Nephron progenitor cell (in vitro differentiated cells): ENCODE results near the gene OR1J1.

ENCODE experiments used
- DNase-seq: peaks from one replicate; pipeline ENCODE4 v3.0.0; 2021
- H3K27ac Mint-ChIP-seq: 2 replicates; pipeline ENCODE4 v1.8.0; 2021; ENCODE audit warnings: mild to moderate bottlenecking, moderate library complexity, mixed read lengths
- H3K27me3 Mint-ChIP-seq: 2 replicates; pipeline ENCODE4 v1.8.0; 2021; ENCODE audit warnings: mild to moderate bottlenecking, low read depth, mixed read lengths; ENCODE audit not compliant: poor library complexity
- H3K36me3 Mint-ChIP-seq: 2 replicates; pipeline ENCODE4 v1.8.0; 2021; ENCODE audit warnings: low read depth, mixed read lengths
- H3K4me1 Mint-ChIP-seq: 2 replicates; pipeline ENCODE4 v1.8.0; 2021; ENCODE audit warnings: mixed read lengths
- H3K4me3 Mint-ChIP-seq: 2 replicates; pipeline ENCODE4 v1.8.0; 2021; ENCODE audit warnings: mild to moderate bottlenecking, moderate library complexity, mixed read lengths
- H3K9me3 Mint-ChIP-seq: 2 replicates; pipeline ENCODE4 v1.8.0; 2021; ENCODE audit warnings: mild to moderate bottlenecking, moderate library complexity, mixed read lengths
- TF ChIP-seq, protein P1 (sequence below): fragments of 200-600 bp; sonication (generic); IDR thresholded peaks from 2 replicates; pipeline ENCODE4 v1.5.0; 2021; ENCODE audit warnings: antibody characterized with exemption

Gene OR1J1

DNA sequence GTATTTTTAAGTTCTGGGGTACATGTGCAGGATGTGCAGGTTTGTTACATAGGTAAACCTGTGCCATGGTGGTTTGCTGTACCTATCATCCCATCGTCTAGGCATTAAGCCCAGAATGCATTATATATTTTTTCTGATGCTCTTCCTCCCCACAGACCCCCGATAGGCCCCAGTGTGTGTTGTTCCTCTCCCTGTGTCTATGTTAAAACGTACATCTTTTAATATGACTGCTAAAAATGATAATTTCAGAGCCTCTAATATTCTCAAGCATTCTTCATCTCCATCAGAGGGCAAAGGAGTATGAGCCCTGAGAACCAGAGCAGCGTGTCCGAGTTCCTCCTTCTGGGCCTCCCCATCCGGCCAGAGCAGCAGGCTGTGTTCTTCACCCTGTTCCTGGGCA, 32.8 kb upstream of the OR1J1 start, which contains the start of gene OR1J2:
TSS of gene OR1J2 (plus strand) at position 301 of the 400 bp plus-strand sequence. CDS start at position 301, 0 bp downstream.
- no peak for DNase-seq
- no peak within 1 kb of the TSS for H3K4me3 Mint-ChIP-seq
- H3K36me3 Mint-ChIP-seq: no peaks in the 10 kb centered on the region
- H3K9me3 Mint-ChIP-seq: peaks cover 25% of the 10 kb centered on the region
- TF ChIP-seq, protein P1, sequence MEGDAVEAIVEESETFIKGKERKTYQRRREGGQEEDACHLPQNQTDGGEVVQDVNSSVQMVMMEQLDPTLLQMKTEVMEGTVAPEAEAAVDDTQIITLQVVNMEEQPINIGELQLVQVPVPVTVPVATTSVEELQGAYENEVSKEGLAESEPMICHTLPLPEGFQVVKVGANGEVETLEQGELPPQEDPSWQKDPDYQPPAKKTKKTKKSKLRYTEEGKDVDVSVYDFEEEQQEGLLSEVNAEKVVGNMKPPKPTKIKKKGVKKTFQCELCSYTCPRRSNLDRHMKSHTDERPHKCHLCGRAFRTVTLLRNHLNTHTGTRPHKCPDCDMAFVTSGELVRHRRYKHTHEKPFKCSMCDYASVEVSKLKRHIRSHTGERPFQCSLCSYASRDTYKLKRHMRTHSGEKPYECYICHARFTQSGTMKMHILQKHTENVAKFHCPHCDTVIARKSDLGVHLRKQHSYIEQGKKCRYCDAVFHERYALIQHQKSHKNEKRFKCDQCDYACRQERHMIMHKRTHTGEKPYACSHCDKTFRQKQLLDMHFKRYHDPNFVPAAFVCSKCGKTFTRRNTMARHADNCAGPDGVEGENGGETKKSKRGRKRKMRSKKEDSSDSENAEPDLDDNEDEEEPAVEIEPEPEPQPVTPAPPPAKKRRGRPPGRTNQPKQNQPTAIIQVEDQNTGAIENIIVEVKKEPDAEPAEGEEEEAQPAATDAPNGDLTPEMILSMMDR: no peak
- no peaks in the 10 kb centered on the region for H3K4me1 Mint-ChIP-seq
- H3K27ac Mint-ChIP-seq: no peak within 1 kb of the TSS
- no peaks in the 10 kb centered on the region for H3K27me3 Mint-ChIP-seq

DNA sequence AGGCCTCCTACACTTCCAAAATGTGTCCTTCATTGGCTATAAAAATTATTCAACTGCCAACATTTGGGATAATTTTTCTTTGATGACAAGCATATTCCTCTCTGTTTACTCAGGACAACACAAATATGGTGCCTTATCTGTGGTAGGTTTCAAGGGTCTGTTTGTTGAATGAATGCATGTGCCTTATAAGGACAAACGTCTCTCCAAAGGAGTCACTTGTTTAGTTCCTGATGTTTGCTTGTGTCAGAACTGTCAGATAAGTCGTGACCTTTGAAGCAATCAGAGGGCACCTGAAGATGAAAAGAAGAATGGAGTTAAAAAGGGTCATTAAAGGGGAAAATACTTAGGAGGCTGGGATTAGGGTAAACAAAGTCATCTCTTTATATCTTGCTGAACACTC, 29.2 kb upstream of the OR1J1 start:
- DNase-seq: no peak
- Mint-ChIP-seq H3K4me1 (no peaks in the 10 kb centered on the region), H3K9me3 (peaks cover 16% of the 10 kb centered on the region), H3K36me3 (no peaks in the 10 kb centered on the region), H3K4me3 (no peak overlapping the region), H3K27me3 (no peaks in the 10 kb centered on the region), H3K27ac (no peak overlapping the region)
- TF ChIP-seq, protein P1: no peak

DNA sequence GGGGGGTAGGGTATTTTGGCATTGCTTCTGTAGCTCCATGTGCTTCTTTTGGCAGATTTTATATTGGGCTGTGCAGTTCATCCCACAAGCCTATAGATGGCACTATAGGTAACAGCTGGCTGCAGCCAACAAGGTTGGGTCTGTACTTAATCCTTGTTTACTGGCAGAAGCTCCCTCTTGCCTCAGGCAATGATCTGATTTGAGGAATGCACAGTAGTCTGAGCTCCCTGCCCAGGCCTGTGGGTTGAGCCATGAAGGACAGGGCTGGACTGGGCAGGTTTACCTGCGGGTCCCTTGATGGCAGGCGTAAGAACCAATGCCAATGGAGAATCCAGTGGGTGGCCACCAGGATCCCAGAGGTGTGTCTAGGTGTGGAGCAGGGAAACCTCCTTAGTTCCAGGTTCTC, 21.2 kb upstream of the OR1J1 start:
- H3K9me3 Mint-ChIP-seq: peaks cover 43% of the 10 kb centered on the region
- H3K27me3 Mint-ChIP-seq: peaks cover 2% of the 10 kb centered on the region
- TF ChIP-seq, protein P1: peak; percentile 46

DNA sequence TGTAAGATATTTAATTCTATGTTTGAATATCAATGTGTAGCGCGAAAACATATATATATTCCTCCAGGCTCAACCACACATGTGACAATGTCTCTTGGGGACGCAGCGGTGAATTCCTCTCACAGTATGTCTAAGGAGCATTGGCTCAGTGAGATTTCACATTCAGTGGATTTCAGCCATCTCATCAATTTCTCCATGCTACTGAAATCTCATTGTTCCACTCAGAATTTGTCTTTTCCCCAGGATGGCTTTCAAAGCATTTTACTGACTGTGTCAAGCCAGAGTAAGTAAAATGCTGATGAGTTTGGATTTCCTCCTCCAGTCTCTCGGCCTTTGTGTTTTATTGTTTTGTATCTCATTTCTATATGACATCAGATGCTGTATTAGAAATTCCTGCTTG, 1.3 kb upstream of the OR1J1 start:
- peaks cover 9% of the 10 kb centered on the region for H3K9me3 Mint-ChIP-seq
- DNase-seq: no peak
- no peak overlapping the region for H3K27ac Mint-ChIP-seq
- no peaks in the 10 kb centered on the region for H3K36me3 Mint-ChIP-seq
- H3K27me3 Mint-ChIP-seq: peaks cover 5% of the 10 kb centered on the region
- no peaks in the 10 kb centered on the region for H3K4me1 Mint-ChIP-seq
- TF ChIP-seq, protein P1: no peak
- no peak overlapping the region for H3K4me3 Mint-ChIP-seq

More for the DNA sequence above, 21.2 kb upstream of the OR1J1 start:
- no peak for DNase-seq
- Mint-ChIP-seq H3K36me3 (no peaks in the 10 kb centered on the region), H3K4me1 (no peaks in the 10 kb centered on the region), H3K27ac (no peak overlapping the region), H3K4me3 (no peak overlapping the region)

DNA sequence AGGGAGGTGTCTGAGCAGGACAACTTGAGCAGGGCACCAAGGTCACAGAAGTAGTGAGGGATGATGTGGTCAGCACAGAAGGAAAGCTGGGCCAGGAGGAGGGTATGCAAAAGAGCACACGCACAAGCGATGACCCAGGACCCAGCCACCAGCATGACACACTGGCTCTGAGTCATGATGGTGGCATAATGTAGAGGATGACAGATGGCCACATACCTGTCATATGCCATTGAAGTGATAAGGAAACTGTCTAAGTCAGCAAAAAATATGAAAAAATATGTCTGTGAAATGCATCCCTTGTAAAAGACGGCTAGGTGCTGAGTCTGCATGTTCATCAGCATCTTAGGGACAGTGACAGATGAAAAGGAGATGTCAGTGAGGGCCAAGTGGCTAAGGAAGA, 380 bp downstream of the OR1J1 start:
- Mint-ChIP-seq H3K4me1 (no peaks in the 10 kb centered on the region), H3K9me3 (peaks cover 5% of the 10 kb centered on the region), H3K4me3 (no peak overlapping the region), H3K36me3 (no peaks in the 10 kb centered on the region), H3K27ac (no peak overlapping the region), H3K27me3 (peaks cover 5% of the 10 kb centered on the region)
- TF ChIP-seq, protein P1: no peak
- no peak for DNase-seq

DNA sequence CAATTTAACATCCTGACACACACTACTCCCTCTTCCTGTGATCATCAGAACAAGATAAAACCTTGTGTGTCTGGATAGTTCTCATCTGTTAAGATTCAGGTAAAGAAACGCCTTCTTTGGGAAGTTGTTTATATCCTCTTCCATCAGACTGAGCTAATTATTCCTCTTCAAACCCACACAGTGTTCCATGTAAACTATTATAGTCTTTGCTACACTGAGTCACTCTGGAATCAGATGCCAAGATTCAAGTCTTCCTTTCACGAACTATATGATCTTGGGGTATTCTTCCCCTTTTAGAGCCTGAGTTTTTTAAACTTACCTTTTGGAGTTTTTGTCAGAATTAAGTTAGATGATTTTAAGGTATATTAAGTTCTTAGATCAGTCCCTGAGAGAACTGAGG, 2.0 kb downstream of the OR1J1 start:
- no peak for DNase-seq
- Mint-ChIP-seq H3K4me3 (no peak overlapping the region), H3K27me3 (peaks cover 5% of the 10 kb centered on the region), H3K27ac (no peak overlapping the region), H3K4me1 (no peaks in the 10 kb centered on the region), H3K36me3 (no peaks in the 10 kb centered on the region), H3K9me3 (peaks cover 6% of the 10 kb centered on the region)
- TF ChIP-seq, protein P1: no peak
